Neural progenitor cell (in vitro differentiated cells): ENCODE data around the gene MAGI1. TPM values are rescaled to one million over a fixed set of nuclear protein-coding genes. Genes with fewer than 3 reads are reported as not detected.

ENCODE experiments used
- DNase-seq: peaks from one replicate; pipeline ENCODE4 v3.0.0-alpha.2; 2016; ENCODE audit warnings: low spot score
- H2AFZ ChIP-seq: fragments of 200-600 bp; sonication (generic); replicated peaks from 2 replicates; pipeline ENCODE4 v1.6.1; 2016; ENCODE audit warnings: antibody characterized with exemption
- H3F3A ChIP-seq: fragments of 200-600 bp; sonication (generic); 2 replicates; pipeline ENCODE4 v1.6.1; 2016; ENCODE audit warnings: antibody characterized with exemption, low read depth
- H3K27ac ChIP-seq: fragments of 200-600 bp; sonication (generic); 2 replicates; pipeline ENCODE4 v1.5.1; 2016; ENCODE audit warnings: mild to moderate bottlenecking
- H3K27me3 ChIP-seq: fragments of 200-600 bp; sonication (generic); 2 replicates; pipeline ENCODE4 v1.6.1; 2016; ENCODE audit warnings: mild to moderate bottlenecking, moderate library complexity
- H3K36me3 ChIP-seq: fragments of 200-600 bp; sonication (generic); 2 replicates; pipeline ENCODE4 v1.5.1; 2016
- H3K4me1 ChIP-seq: fragments of 200-600 bp; sonication (generic); 2 replicates; pipeline ENCODE4 v1.6.1; 2016; ENCODE audit warnings: mixed run types
- H3K4me2 ChIP-seq: fragments of 200-600 bp; sonication (generic); 2 replicates; pipeline ENCODE4 v1.6.1; 2016
- H3K4me3 ChIP-seq: fragments of 200-600 bp; sonication (generic); 2 replicates; pipeline ENCODE4 v1.5.1; 2016
- H3K79me2 ChIP-seq: fragments of 200-600 bp; sonication (generic); 2 replicates; pipeline ENCODE4 v1.6.1; 2016; ENCODE audit warnings: low read depth
- H3K9ac ChIP-seq: fragments of 200-600 bp; sonication (generic); 2 replicates; pipeline ENCODE4 v1.6.1; 2016
- H3K9me3 ChIP-seq: fragments of 200-600 bp; sonication (generic); 2 replicates; pipeline ENCODE4 v1.5.1; 2016; ENCODE audit warnings: low read depth
- H4K20me1 ChIP-seq: fragments of 200-600 bp; sonication (generic); 2 replicates; pipeline ENCODE4 v1.6.1; 2016; ENCODE audit warnings: low read depth
- H3K27ac Mint-ChIP-seq: 3 replicates; pipeline ENCODE4 v1.8.0; 2021; ENCODE audit warnings: mixed read lengths
- H3K27me3 Mint-ChIP-seq: 2 replicates; pipeline ENCODE4 v1.8.0; 2022; ENCODE audit warnings: low read depth, mild to moderate bottlenecking, inconsistent platforms, moderate library complexity, mixed read lengths; ENCODE audit not compliant: insufficient read depth
- H3K36me3 Mint-ChIP-seq: 3 replicates; pipeline ENCODE4 v1.8.0; 2021; ENCODE audit warnings: mixed read lengths
- H3K4me1 Mint-ChIP-seq: 3 replicates; pipeline ENCODE4 v1.8.0; 2021; ENCODE audit warnings: mixed read lengths
- H3K4me3 Mint-ChIP-seq: 3 replicates; pipeline ENCODE4 v1.8.0; 2021; ENCODE audit warnings: mild to moderate bottlenecking, moderate library complexity, mixed read lengths
- H3K9me3 Mint-ChIP-seq: 3 replicates; pipeline ENCODE4 v1.8.0; 2020; ENCODE audit warnings: mixed read lengths
- EZH2 ChIP-seq: fragments of 200-600 bp; sonication (generic); IDR thresholded peaks from 2 replicates; pipeline ENCODE4 v1.6.1; 2017; ENCODE audit warnings: antibody characterized with exemption, mild to moderate bottlenecking, moderate library complexity
- EZH2phosphoT487 ChIP-seq: fragments of 200-600 bp; sonication (generic); IDR thresholded peaks from 2 replicates; pipeline ENCODE4 v1.6.1; 2017; ENCODE audit warnings: antibody characterized with exemption
- total RNA-seq: library from RNA; depleted of rRNA; stranded (reverse); fragments of >200 nt; gene quantifications from 2 replicates; pipeline ENCODE4 v1.2.3, GENCODE V29; 2015; ENCODE audit warnings: low replicate concordance
- TF ChIP-seq, protein P1 (sequence below): fragments of 200-600 bp; sonication (generic); IDR thresholded peaks from 2 replicates; pipeline ENCODE4 v1.5.1; 2017; ENCODE audit warnings: antibody characterized with exemption, mild to moderate bottlenecking

Gene MAGI1
- total RNA-seq, 1 donor from 2014 or later: 40.6 TPM

- peak; percentile 50 for DNase-seq
- no peak overlapping the region for H3K4me2 ChIP-seq
- H3K4me3 Mint-ChIP-seq: no peak overlapping the region
- TF ChIP-seq, protein P1, sequence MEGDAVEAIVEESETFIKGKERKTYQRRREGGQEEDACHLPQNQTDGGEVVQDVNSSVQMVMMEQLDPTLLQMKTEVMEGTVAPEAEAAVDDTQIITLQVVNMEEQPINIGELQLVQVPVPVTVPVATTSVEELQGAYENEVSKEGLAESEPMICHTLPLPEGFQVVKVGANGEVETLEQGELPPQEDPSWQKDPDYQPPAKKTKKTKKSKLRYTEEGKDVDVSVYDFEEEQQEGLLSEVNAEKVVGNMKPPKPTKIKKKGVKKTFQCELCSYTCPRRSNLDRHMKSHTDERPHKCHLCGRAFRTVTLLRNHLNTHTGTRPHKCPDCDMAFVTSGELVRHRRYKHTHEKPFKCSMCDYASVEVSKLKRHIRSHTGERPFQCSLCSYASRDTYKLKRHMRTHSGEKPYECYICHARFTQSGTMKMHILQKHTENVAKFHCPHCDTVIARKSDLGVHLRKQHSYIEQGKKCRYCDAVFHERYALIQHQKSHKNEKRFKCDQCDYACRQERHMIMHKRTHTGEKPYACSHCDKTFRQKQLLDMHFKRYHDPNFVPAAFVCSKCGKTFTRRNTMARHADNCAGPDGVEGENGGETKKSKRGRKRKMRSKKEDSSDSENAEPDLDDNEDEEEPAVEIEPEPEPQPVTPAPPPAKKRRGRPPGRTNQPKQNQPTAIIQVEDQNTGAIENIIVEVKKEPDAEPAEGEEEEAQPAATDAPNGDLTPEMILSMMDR: peak; percentile 41
- no peak for TF ChIP-seq EZH2phosphoT487
- H3K9me3 Mint-ChIP-seq: no peaks in the 10 kb centered on the region
- H3K27me3 Mint-ChIP-seq: peaks cover 2% of the 10 kb centered on the region
- no peak overlapping the region for H3K9ac ChIP-seq
- H3K36me3 Mint-ChIP-seq: peaks cover 7% of the 10 kb centered on the region
- no peaks in the 10 kb centered on the region for H3K27me3 ChIP-seq
- H3K36me3 ChIP-seq: no peaks in the 10 kb centered on the region
- peaks cover 13% of the 10 kb centered on the region for H3K4me1 Mint-ChIP-seq
- H3K9me3 ChIP-seq: no peaks in the 10 kb centered on the region
- H4K20me1 ChIP-seq: no peaks in the 10 kb centered on the region
- H3K27ac ChIP-seq: no peak overlapping the region
- H3K79me2 ChIP-seq: peaks cover 6% of the 10 kb centered on the region
- no peak overlapping the region for H2AFZ ChIP-seq
- H3K4me3 ChIP-seq: no peak overlapping the region
- peaks cover 22% of the 10 kb centered on the region for H3K4me1 ChIP-seq
- peaks cover 21% of the 10 kb centered on the region for H3F3A ChIP-seq
- no peak overlapping the region for H3K27ac Mint-ChIP-seq
Measured at GRCh38 chr3:65412588-65412987, 626.1 kb downstream of the MAGI1 start.

DNA sequence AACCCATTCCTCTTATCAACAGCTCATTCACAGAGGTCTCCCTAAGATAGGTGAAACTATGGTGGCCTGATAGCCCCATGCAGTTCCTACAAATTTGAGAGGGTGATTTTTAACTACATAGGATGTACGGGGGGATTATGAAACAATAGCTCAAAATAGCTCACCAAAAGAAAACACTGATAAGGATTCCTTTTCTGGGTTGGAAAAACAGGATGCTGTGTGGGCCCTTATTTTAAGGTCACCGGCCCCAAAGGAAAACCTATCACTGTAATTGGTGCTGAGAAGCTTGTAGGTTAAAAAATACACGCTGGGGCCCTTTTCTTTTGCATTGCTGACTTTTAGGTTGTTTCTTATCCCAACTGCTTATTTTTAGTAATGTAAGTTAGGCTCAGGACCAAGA is 627.4 kb downstream of the MAGI1 start:
- Histone ChIP-seq H3K4me3 (no peak overlapping the region), H3F3A (peaks cover 21% of the 10 kb centered on the region), H3K9me3 (no peaks in the 10 kb centered on the region), H4K20me1 (no peaks in the 10 kb centered on the region), H3K27ac (no peak overlapping the region), H2AFZ (no peak overlapping the region), H3K27me3 (no peaks in the 10 kb centered on the region), H3K36me3 (no peaks in the 10 kb centered on the region), H3K4me2 (no peak overlapping the region), H3K79me2 (peaks cover 12% of the 10 kb centered on the region), H3K9ac (no peak overlapping the region), H3K4me1 (peaks cover 22% of the 10 kb centered on the region)
- no peak overlapping the region for H3K4me3 Mint-ChIP-seq
- H3K9me3 Mint-ChIP-seq: no peaks in the 10 kb centered on the region
- peaks cover 13% of the 10 kb centered on the region for H3K4me1 Mint-ChIP-seq
- DNase-seq: no peak
- H3K27me3 Mint-ChIP-seq: peaks cover 2% of the 10 kb centered on the region
- H3K36me3 Mint-ChIP-seq: peaks cover 7% of the 10 kb centered on the region
- TF ChIP-seq EZH2 (no peak), EZH2phosphoT487 (no peak)
- TF ChIP-seq, protein P1: no peak
- H3K27ac Mint-ChIP-seq: no peak overlapping the region

- H3K27ac Mint-ChIP-seq: no peak overlapping the region
- H3K27me3 ChIP-seq: no peaks in the 10 kb centered on the region
- H4K20me1 ChIP-seq: no peaks in the 10 kb centered on the region
- H2AFZ ChIP-seq: no peak overlapping the region
- peak overlapping the region; percentile 31 for H3K4me2 ChIP-seq
- H3K9me3 Mint-ChIP-seq: no peaks in the 10 kb centered on the region
- peak overlapping the region; percentile 53 for H3K27ac ChIP-seq
- DNase-seq: no peak
- peaks cover 21% of the 10 kb centered on the region for H3F3A ChIP-seq
- TF ChIP-seq EZH2: no peak
- TF ChIP-seq, protein P1: no peak
- no peak for TF ChIP-seq EZH2phosphoT487
- peaks cover 22% of the 10 kb centered on the region for H3K4me1 ChIP-seq
- no peak overlapping the region for H3K4me3 ChIP-seq
- H3K9ac ChIP-seq: no peak overlapping the region
- H3K79me2 ChIP-seq: peaks cover 12% of the 10 kb centered on the region
- peaks cover 13% of the 10 kb centered on the region for H3K4me1 Mint-ChIP-seq
- peaks cover 2% of the 10 kb centered on the region for H3K27me3 Mint-ChIP-seq
- H3K36me3 Mint-ChIP-seq: peaks cover under 1% of the 10 kb centered on the region
- H3K9me3 ChIP-seq: no peaks in the 10 kb centered on the region
- no peaks in the 10 kb centered on the region for H3K36me3 ChIP-seq
- H3K4me3 Mint-ChIP-seq: no peak overlapping the region
Measured at GRCh38 chr3:65409176-65409569, 629.5 kb downstream of the MAGI1 start.
